Measurements from ENCODE around the gene B4GALT5.
"Not testable (repeated sequence)": the region's sequence is repeated elsewhere in the genome, so short reads cannot be mapped to it uniquely, and the experiment has no call there.

B4GALT5 gene

DNA sequence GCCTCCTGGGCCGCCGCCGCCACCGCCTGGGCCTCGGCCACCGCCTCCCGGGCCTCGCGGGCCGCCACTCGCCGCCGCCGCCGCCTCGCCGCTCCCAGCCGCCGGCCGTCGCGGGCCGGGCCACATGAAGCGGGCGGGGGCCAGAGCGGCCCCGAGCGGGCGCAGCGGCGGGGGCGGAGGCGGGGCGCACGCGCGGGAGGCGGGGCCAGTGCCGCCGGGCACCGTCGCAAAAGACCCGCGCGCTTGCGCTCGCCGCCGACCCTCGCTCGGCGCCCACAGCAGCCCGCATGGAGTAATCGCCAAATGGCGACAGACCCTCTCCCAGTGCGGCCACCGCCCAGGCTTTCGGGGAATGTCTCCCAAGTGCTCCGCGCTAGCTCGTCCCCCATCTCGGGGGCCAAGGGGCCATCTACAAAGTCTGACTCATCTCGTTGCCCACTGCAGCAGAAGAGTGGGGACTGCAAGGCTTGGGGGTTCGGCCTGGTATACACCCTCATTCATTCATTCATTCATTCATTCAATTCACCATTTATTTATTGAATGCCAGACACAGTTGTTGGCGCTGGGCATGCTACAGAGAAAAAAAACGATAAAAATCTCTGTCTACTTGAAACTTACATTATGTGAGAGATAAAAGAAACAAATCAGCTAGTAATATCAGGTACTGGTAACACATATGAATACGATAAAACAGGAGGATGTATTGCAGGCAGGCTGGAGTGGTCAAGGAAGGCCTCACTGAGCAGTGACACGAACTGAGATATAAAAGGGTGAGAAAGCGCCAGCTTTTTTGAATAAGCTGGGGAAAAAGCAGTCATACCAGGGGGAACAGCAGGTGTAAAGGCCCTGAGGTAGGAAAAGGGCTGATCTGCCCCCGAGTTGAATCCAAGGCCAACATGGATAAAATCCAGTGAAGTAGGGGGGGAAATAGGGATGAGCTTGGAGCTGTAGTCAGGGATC, at the start of gene B4GALT5:
Gene B4GALT5, minus strand, starts transcription at position 126 of the 960 bp plus-strand sequence. CDS start 188 bp downstream, outside the sequence.
- DNase-seq (ENCODE audit: low spot score) = peak; percentile 94

DNA sequence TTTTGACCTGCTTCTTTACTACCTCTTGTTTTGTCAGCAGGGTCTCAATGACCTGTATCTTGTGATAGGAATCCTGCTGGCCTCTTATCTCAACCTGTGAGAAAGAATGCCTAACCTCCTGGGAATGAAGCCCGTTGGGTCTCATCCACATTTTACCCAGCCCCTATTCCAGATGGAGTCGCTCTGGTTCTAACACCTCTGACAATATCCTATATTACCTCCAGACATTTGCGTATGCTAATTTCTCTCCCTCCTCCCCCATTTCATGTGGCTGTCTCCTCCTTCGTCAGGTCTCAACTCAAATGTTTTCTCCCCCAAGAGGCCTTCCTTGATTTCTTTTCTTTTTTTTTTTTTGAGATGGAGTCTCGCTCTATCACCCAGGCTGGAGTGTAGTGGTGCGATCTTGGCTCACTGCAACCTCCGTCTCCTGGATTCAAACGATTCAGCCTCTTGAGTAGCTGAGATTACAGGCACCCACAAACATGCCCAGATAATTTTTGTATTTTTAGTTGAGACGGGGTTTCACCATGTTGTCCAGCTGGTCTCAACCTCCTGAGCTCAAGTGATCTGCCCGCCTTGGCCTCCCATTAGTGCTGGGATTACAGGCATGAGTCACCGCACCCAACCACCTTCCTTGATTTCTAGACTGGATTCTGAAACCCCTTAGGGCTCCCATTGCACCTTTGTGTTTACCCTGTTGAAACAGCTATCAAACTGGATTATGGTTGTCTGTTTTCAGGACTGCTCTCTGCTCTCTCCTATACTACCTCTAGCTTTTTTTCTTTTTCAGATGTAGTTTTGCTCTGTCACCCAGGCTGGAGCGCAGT, 49.5 kb upstream of the B4GALT5 start:
- no peak for DNase-seq (ENCODE audit: low spot score)

DNA sequence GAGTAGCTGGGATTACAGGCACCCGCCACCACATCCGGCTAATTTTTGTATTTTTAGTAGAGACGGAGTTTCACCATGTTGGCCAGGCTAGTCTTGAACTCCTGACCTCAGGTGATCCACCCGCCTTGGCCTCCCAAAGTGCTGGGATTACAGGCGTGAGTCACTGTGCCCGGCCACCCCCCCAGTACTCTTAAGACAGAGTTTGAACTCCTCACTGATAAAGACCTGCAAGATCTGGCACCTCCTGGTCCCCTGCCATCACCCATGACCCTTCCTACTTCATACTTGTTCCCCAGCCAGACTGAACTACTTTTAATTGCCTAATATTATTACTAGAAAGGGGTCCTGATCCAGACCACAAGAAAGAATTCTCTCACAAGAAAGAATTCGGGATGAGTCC, 48.2 kb upstream of the B4GALT5 start:
- DNase-seq (ENCODE audit: low spot score) = not testable (repeated sequence)

GRCh38 chr20:49759266-49759950, 45.7 kb upstream of the B4GALT5 start:
- no peak for DNase-seq (ENCODE audit: low spot score)

GRCh38 chr20:49758781-49759180, 45.1 kb upstream of the B4GALT5 start:
- no peak for DNase-seq (ENCODE audit: low spot score)

- no peak for DNase-seq (ENCODE audit: low spot score)
Measured at GRCh38 chr20:49757597-49757996, 43.9 kb upstream of the B4GALT5 start.

DNA sequence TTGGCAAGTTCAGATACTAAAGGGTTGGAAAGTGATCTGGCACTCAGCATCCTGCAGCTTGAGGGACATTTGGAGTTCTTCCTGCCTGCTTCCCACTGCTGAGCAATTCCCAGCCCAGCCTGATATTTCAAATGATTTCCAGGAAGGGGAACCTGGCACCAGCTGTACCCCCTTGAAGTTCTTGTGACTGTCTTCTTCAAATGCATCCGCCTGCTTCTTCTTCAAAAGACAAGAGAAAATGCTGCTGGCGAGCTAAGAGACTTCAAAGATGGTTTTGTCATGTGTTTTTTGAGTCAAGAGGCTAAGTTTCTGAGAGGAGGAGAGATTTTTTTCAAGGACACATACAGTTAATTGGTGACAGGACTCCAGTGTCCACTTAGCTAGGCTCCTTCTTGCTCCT, 42.6 kb upstream of the B4GALT5 start:
- no peak for DNase-seq (ENCODE audit: low spot score)

- DNase-seq (ENCODE audit: low spot score) = no peak
Measured at GRCh38 chr20:49754596-49754995, 40.9 kb upstream of the B4GALT5 start.

DNA sequence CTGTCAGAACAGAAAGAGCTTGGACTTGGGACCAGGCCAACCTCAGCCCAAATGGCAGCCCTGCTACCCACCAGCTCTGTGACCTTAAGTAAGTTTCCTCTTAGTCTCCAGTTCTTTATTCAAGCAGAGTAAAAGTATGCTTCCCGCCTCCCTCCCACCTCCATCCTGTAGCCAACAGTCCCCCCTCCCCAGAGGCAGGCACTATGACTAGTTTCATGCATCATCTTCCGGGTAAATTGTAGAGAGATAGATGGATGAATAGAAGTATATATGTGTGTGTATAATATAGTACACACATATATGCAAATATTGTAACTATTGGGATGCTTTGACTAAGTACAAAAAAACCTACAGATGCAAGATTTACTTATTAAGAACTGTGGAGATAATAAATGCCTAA, 39.5 kb upstream of the B4GALT5 start:
- DNase-seq (ENCODE audit: low spot score) = no peak

DNA sequence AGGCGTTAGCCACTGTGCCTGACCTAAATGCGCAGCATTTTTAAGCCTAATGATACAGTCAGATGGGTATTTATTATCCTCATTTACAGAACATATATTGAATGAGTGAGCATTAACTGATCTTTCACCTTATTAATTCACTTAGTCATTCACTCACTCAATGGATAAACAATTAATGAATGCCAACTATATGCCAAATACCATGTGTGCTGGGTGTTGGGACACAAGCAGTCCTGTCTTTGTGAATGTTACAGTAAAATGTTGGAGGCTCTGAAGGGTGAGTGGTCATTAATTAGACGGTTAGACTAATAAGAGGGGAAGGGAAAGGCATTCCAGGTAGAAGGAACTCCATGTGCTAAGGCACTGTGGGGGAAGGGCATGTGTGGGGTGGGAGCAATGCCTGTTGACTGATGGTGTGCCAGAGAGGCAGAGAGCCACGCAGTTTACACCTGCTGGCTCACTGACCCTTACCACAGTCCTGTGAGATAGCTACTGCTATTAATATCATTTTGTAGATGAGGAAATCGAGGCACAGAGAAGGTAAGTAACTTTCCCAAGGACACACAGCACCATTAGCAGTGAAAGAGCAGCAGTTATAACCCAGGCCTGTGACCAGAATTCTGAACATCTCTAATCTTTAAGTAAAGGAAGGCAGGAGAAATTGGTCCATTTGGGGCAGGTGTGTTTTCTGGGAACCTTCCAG, 38.7 kb upstream of the B4GALT5 start:
- DNase-seq (ENCODE audit: low spot score) = no peak

GRCh38 chr20:49751397-49751736, 37.7 kb upstream of the B4GALT5 start:
- DNase-seq (ENCODE audit: low spot score) = no peak

DNA sequence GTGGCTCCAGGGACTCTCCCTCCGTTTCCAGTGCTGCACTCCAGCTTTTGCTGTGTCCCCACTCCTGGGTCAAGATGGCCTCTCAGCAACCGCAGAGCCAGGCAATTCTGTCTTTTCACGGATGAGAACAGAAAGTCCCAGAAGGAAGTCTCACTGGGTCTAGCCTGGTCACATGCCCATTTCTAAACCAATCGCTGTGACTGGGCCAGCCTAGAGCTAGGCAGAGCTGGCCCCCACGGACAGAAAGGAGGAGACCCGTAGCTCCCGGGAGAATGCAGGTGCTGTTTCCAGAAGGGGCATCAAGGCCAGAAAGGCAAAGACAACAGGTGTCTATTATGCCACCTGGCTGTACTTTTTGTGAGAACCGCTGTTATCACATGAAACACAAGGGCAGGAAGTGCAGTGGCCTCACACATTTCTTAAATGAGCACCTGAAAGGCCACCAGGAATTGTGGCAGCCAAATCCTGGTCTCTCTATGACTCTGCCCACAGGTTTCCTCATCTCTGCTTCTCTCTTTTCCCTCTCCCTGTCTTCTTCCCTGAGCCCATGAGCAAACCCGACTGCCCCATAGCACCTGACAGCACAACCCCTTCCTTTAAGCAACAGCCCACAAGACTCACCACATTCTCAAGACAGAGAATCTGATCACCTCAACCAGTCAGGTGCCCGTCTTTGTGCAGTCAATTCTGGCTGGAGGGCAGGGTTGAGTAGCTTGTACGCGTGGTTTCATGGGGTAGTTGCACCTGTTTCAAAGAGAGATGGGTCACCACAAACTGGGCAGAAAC, 37.1 kb upstream of the B4GALT5 start:
- DNase-seq (ENCODE audit: low spot score) = no peak

- DNase-seq (ENCODE audit: low spot score) = no peak
Measured at GRCh38 chr20:49749625-49750024, 35.9 kb upstream of the B4GALT5 start.

DNA sequence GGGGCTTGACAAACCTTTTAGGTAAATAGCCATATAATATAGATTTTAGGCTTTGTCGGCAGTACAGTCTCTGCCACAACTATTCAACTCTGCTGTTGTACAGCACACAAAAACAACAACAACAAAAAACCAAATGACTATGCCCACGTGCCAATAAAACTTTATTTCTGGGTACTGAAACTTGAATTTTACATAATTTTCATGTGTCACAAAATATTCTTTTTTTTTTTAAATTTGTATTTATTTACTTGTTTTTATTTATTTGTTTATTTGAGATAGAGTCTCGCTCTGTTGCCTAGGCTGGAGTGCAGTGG, 34.8 kb upstream of the B4GALT5 start:
- no peak for DNase-seq (ENCODE audit: low spot score)

DNA sequence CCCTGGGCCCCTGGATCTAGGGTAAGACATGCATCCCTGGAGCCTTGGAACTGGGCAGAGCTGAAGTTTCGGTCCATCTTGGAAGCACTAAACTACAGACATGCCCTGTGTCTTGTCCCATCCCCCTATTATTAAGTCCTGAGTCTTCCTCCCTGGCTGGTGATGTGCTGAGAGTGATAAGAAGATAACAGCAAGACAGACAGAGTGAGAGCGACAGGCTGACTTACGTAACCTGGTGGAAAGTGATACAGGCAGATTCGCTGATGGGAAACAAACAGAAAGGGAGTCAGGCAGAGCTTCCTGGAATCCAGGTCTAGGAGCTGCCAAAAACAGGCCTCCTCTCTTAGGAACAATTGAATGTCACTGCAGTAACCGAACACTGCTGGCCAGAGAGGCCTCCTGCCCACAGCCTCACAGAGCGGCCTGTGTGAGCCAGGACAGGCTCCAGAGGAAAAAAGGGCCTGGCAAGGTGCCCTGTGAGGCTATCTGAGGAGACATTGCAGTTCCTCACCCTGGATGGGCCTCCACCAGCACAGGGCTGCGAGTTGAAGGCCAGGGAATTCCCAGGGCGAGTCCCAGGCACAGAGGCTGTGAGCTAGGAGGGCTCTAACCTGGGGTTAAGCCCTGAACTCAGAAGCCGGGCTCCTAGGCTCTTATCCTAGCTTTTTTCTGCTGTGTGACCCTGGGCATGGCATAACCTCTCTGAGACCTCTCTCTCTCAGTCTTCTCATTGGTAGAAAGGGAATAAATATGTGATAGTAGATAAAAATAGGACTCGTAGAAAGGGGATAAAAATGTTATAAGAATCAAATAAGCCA, 34.2 kb upstream of the B4GALT5 start:
- peak; percentile 74 for DNase-seq (ENCODE audit: low spot score)

DNA sequence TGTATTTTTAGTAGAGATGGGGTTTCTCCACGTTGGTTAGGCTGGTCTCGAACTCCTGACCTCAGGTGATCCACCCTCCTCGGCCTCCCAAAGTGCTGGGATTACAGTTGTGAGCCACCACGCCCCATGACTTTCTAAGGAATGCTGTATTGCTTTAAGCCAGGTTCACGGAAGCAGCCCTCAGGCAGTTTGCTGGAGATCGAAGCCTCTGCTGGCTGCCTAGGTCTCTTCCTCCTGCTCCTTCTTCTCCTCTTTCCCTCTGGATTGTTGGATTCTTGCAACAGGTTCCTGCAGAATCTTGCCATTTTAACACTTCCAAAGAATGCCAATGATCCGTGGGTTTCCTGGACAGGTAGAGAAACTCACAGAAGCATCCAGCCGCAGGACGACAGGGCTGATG, 29.3 kb upstream of the B4GALT5 start:
- no peak for DNase-seq (ENCODE audit: low spot score)

GRCh38 chr20:49741977-49742376, 28.3 kb upstream of the B4GALT5 start:
- no peak for DNase-seq (ENCODE audit: low spot score)

DNA sequence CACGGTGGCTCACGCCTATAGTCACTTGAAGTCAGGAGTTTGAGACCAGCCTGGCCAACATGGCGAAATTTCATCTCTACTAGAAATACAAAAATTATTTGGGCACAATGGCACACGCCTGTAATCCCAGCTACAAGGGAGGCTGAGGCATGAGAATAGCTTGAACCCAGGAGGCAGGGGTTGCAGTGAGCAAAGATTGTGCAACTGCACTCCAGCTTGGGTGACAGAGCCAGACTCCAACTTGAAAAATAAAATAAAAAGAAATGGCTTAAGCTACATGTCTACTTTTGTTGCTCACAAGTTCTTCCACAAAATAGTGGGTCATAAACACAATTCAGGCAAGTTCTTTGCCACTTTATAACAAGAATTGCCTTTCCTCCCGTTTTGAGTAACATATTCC, 27.1 kb upstream of the B4GALT5 start:
- no peak for DNase-seq (ENCODE audit: low spot score)

DNA sequence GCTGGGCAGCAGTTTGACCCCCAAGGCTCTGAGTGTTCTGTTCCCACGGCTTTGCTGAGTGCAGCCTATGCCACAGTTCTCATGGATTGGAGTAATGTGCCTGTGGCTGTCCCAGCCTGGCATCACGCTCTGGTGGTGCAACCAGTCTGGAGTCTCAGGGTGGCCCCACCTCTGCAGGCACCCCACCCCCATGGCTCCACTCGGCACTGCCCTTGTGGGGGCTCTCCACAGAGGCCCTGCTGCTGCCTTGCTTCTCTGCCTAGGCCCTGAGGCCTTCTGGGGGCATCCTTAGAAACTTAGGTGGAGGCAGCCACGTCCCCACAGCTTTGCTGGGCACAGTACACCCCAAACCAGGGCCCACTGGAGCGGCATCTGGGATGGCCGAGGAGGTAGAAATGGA, 25.4 kb upstream of the B4GALT5 start:
- DNase-seq (ENCODE audit: low spot score) = no peak

DNA sequence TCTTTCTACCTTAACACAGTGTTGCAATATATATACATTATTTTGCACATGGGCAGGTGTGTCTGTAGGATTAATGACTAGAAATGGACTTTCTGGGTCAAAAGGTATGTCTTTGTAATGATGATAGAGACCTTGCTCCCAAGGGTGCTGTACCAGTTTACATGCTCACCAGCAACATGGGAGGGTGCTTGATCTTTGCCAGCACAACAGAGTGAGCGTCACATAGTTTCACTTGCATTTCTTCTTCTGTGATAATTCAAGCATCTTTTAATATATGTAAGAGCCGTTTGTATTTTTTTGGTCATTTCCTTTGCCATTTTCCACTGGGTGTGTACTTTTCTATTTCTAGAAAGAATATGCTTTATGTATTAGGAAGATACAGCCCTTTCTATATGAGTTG, 23.6 kb upstream of the B4GALT5 start:
- no peak for DNase-seq (ENCODE audit: low spot score)

Measured in GM03348 (cell line).